ENCODE results near the gene NDUFA8.

DNA sequence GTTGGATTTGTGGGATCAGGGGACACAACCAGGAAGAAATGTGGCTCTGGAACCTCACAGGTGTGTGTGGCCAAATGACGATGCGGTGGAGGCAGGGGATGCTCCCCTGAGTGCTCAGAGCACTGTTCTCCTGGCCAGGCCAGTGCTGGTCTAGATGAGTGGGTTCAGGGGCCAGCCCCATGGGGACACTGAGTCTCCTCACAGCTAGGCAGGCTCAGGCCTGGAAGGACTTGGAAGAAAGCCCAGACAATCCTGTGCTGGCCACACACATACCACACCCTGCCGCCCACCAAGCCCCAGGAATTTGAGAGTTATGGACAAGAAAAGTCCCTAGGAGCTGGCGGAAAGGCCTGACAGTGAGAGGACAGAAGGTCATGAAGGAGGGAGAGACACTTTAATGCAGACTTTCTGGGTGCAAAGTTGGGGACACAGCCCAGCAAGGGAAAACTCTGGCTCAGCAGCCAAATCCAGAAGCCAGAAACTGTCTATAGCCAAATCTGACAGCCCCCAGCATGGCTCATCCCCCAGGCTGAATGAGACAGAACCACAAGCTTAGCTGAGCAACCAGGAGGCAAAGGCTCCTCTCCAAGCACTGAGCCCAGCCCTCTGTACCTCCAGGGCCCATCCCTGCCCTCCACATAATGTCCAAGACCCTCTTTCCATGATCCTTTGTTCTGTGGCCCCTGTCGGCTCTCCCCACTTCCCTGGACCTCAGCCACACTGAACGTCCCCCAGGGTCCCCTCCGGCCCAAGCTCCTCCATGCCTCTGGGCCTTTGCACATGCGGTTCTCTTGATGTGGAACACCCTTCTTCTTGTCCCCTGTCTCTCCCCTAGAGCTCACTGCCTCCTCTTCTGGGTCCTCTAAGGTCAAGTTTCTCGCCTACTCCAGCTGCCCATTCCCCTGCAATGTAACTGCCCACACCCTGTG is 46.8 kb upstream of the NDUFA8 start:
- TF ChIP-seq POLR2A (IDR thresholded peaks at IDR 0.05; ENCODE audit: low read depth) (no peak), POLR2AphosphoS5 (IDR thresholded peaks at IDR 0.05) (no peak)
- TF ChIP-seq, protein P1, sequence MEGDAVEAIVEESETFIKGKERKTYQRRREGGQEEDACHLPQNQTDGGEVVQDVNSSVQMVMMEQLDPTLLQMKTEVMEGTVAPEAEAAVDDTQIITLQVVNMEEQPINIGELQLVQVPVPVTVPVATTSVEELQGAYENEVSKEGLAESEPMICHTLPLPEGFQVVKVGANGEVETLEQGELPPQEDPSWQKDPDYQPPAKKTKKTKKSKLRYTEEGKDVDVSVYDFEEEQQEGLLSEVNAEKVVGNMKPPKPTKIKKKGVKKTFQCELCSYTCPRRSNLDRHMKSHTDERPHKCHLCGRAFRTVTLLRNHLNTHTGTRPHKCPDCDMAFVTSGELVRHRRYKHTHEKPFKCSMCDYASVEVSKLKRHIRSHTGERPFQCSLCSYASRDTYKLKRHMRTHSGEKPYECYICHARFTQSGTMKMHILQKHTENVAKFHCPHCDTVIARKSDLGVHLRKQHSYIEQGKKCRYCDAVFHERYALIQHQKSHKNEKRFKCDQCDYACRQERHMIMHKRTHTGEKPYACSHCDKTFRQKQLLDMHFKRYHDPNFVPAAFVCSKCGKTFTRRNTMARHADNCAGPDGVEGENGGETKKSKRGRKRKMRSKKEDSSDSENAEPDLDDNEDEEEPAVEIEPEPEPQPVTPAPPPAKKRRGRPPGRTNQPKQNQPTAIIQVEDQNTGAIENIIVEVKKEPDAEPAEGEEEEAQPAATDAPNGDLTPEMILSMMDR (IDR thresholded peaks at IDR 0.05) = no peak

All from esophagus muscularis mucosa (tissue), 3 donors.